Thyroid gland (tissue), 4 donors: ENCODE results near the gene PRKAB1. TPM values are rescaled to one million over a fixed set of nuclear protein-coding genes. Genes with fewer than 3 reads are reported as not detected.

Source experiments
- DNase-seq, 2 donors: peaks; one replicate each; pipeline ENCODE4 v3.0.0-alpha.2; 2019
- H3K27ac ChIP-seq, 3 donors: fragments of 200-600 bp; sonication (generic); 1 replicate in 2 of 3; 2 replicates in 1 of 3; pipeline ENCODE4 v1.5.1; 2016 to 2019; ENCODE audit warnings: mild to moderate bottlenecking in 1 of 3, moderate library complexity in 1 of 3
- H3K27me3 ChIP-seq: fragments of 200-600 bp; sonication (generic); one replicate; pipeline ENCODE4 v1.5.1; 2019
- H3K36me3 ChIP-seq, 2 donors: fragments of 200-600 bp; sonication (generic); one replicate each; pipeline ENCODE4 v1.5.1; 2016 to 2019
- H3K4me1 ChIP-seq, 2 donors: fragments of 200-600 bp; sonication (generic); one replicate each; pipeline ENCODE4 v1.5.1; 2017 to 2019
- H3K4me3 ChIP-seq, 3 donors: fragments of 200-600 bp; sonication (generic); replicated peaks in 1 of 3; 1 replicate in 2 of 3; 2 replicates in 1 of 3; pipeline ENCODE4 v1.5.1; 2016; ENCODE audit warnings: mild to moderate bottlenecking in 1 of 3
- H3K9me3 ChIP-seq: fragments of 200-600 bp; sonication (generic); one replicate; pipeline ENCODE4 v1.5.1; 2017
- CTCF ChIP-seq, 6 experiments: fragments of 200-600 bp in 3 of 6; fragments of 450-650 bp in 3 of 6; sonication (generic) in 3 of 6; IDR thresholded peaks; one replicate each; pipeline ENCODE4 v1.5.1; 2016 to 2019; ENCODE audit warnings: antibody characterized with exemption in 6 of 6, mild to moderate bottlenecking in 2 of 6, inconsistent platforms in 1 of 6, moderate library complexity in 1 of 6
- POLR2A ChIP-seq, 2 donors: fragments of 450-650 bp; IDR thresholded peaks; one replicate each; pipeline ENCODE4 v1.6.1; 2017; ENCODE audit warnings: antibody characterized with exemption in 2 of 2, mild to moderate bottlenecking in 2 of 2, moderate library complexity in 1 of 2
- WGBS, 2 donors: methylation state at CpG; one replicate each; pipeline ENCODE4 v1.1.5; 2017; 5-methylcytosine and 5-hydroxymethylcytosine counted together
- intact Hi-C: fragments of 100-400 bp; cut with DNase I; formaldehyde crosslinking; loops from one replicate; pipeline ENCODE4 v1.15.1; 2023
- total RNA-seq, 4 donors: library from RNA; depleted of rRNA; stranded (reverse); fragments of >200 nt; gene quantifications; one replicate each; pipeline ENCODE4 v1.2.3, GENCODE V29; 2016

PRKAB1 gene
- total RNA-seq, 4 donors from 2014 or later = 22.5 to 197 (median 32.3) TPM

GRCh38 chr12:119631930-119632678 is 35.8 kb upstream of the PRKAB1 start:
- WGBS, 2 donors = 86 to 93% methylated on average over 4 of the region's 4 CpGs
- no peaks in the 10 kb centered on the region for H3K27me3 ChIP-seq

DNA sequence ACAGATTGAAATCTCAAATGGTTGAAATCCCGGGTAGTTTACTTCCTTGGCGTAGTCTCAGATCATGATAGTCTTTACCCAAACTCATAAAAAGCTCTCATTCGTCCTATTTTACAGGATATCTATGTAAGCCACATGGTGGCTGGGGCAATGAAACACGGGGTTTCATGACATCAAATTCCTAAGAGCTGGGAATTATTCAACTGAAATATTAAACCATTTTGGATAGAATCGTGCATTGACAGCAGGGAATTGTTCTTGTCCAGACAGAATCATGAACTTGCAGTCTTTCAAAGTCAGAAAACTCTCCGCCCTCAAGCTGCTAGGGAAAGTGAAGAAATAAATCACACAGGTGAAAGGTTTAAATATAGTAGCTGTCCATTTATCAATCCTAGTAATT is 33.2 kb upstream of the PRKAB1 start:
- H3K36me3 ChIP-seq = peaks cover 0 to 8% of the 10 kb centered on the region in 2 donors
- TF ChIP-seq POLR2A (IDR thresholded peaks at IDR 0.05) (no peak), CTCF (IDR thresholded peaks at IDR 0.05) (no peak)
- intact Hi-C loops = no loop called here
- no peaks in the 10 kb centered on the region for H3K9me3 ChIP-seq
- no peaks in the 10 kb centered on the region for H3K4me1 ChIP-seq
- 51 to 53% methylated on average over 6 of the region's 6 CpGs for WGBS, 2 donors
- H3K27me3 ChIP-seq = no peaks in the 10 kb centered on the region
- no peak for DNase-seq
- H3K27ac ChIP-seq = no peak overlapping the region
- H3K4me3 ChIP-seq = no peak overlapping the region

More at GRCh38 chr12:119631930-119632678, 35.8 kb upstream of the PRKAB1 start:
- Histone ChIP-seq H3K9me3 (no peaks in the 10 kb centered on the region), H3K36me3 (peaks cover 0 to 8% of the 10 kb centered on the region in 2 donors), H3K27ac (no peak overlapping the region), H3K4me1 (no peaks in the 10 kb centered on the region), H3K4me3 (no peak overlapping the region)
- no peak for DNase-seq
- intact Hi-C loops = no loop called here
- TF ChIP-seq CTCF (IDR thresholded peaks at IDR 0.05) (no peak), POLR2A (IDR thresholded peaks at IDR 0.05) (no peak)

DNA sequence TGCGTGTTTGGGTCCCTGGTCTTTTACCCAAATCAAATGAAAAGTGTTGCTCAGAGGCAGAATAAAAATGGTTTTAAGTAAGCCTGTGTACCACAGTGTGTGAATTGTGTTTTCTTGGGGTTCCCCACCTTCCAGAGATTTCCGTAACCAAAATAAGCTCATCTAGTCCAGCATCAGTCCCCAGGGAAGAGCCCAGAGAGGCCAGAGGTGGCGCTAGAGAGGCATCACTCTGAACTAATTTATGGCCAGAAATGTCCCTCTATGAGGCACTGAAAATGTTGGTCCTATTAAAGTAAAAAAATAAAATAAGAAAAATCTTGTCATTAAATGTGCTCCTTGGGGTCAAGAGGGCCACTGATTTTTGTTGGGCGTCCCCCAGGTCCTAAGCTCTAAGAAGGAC is 24.9 kb upstream of the PRKAB1 start:
- TF ChIP-seq POLR2A (IDR thresholded peaks at IDR 0.05) = no peak
- TF ChIP-seq CTCF (IDR thresholded peaks at IDR 0.05) = no peak
- no peaks in the 10 kb centered on the region for H3K36me3 ChIP-seq
- no peak for DNase-seq
- no peaks in the 10 kb centered on the region for H3K4me1 ChIP-seq
- intact Hi-C loops = loop anchor here (10.0 kb wide), 1 partner anchor 198 kb away; no protein-coding TSS in a partner anchor
- WGBS, 2 donors = 71 to 76% methylated on average over 4 of the region's 4 CpGs
- no peak overlapping the region for H3K27ac ChIP-seq
- H3K4me3 ChIP-seq = no peak overlapping the region
- H3K9me3 ChIP-seq = no peaks in the 10 kb centered on the region
- no peaks in the 10 kb centered on the region for H3K27me3 ChIP-seq

- 85 to 88% methylated on average over 3 of the region's 3 CpGs for WGBS, 2 donors
- H3K9me3 ChIP-seq = no peaks in the 10 kb centered on the region
- DNase-seq = no peak
- no peak overlapping the region for H3K27ac ChIP-seq
- no peaks in the 10 kb centered on the region for H3K27me3 ChIP-seq
- H3K36me3 ChIP-seq = no peaks in the 10 kb centered on the region
- intact Hi-C loops = loop anchor here (10.0 kb wide), 1 partner anchor 200 kb away; no protein-coding TSS in a partner anchor
- no peaks in the 10 kb centered on the region for H3K4me1 ChIP-seq
- TF ChIP-seq POLR2A (IDR thresholded peaks at IDR 0.05) = no peak
- no peak overlapping the region for H3K4me3 ChIP-seq
These were observed 23.0 kb upstream of the PRKAB1 start for GRCh38 chr12:119644930-119645329.

GRCh38 chr12:119645535-119646059 is 22.3 kb upstream of the PRKAB1 start:
- no peak for DNase-seq
- WGBS, 2 donors = 79 to 87% methylated on average over 7 of the region's 7 CpGs
- Histone ChIP-seq H3K4me3 (no peak overlapping the region), H3K27me3 (no peaks in the 10 kb centered on the region), H3K36me3 (no peaks in the 10 kb centered on the region), H3K27ac (no peak overlapping the region), H3K4me1 (no peaks in the 10 kb centered on the region), H3K9me3 (no peaks in the 10 kb centered on the region)
- TF ChIP-seq POLR2A (IDR thresholded peaks at IDR 0.05) = no peak
- TF ChIP-seq CTCF (IDR thresholded peaks at IDR 0.05) = no peak
- intact Hi-C loops = loop anchor here (10.0 kb wide), 1 partner anchor 201 kb away; no protein-coding TSS in a partner anchor
